C4-2B (cell line): ENCODE results near the gene ZG16B.

Source experiments
- ZFX ChIP-seq: fragments of 450-650 bp; IDR thresholded peaks from 2 replicates; pipeline ENCODE4 v1.6.1; 2017
- TF ChIP-seq, protein P1 (sequence below): fragments of 450-650 bp; conservative IDR thresholded peaks from 2 replicates; pipeline ENCODE4 v1.5.1; 2017; ENCODE audit warnings: mild to moderate bottlenecking

GRCh38 chr16:2804728-2805127, 25.4 kb upstream of the ZG16B start:
- TF ChIP-seq, protein P1, sequence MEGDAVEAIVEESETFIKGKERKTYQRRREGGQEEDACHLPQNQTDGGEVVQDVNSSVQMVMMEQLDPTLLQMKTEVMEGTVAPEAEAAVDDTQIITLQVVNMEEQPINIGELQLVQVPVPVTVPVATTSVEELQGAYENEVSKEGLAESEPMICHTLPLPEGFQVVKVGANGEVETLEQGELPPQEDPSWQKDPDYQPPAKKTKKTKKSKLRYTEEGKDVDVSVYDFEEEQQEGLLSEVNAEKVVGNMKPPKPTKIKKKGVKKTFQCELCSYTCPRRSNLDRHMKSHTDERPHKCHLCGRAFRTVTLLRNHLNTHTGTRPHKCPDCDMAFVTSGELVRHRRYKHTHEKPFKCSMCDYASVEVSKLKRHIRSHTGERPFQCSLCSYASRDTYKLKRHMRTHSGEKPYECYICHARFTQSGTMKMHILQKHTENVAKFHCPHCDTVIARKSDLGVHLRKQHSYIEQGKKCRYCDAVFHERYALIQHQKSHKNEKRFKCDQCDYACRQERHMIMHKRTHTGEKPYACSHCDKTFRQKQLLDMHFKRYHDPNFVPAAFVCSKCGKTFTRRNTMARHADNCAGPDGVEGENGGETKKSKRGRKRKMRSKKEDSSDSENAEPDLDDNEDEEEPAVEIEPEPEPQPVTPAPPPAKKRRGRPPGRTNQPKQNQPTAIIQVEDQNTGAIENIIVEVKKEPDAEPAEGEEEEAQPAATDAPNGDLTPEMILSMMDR = no peak
- TF ChIP-seq ZFX = no peak
